Suprapubic skin (tissue), 4 donors: ENCODE measurements around the gene PTPN14. TPM values are rescaled to one million over a fixed set of nuclear protein-coding genes. Genes with fewer than 3 reads are reported as not detected.

Source experiments
- DNase-seq, 2 donors: peaks; one replicate each; pipeline ENCODE4 v3.0.0-alpha.2; 2019; ENCODE audit warnings: low spot score in 2 of 2
- H3K27ac ChIP-seq: fragments of 200-600 bp; sonication (generic); one replicate; pipeline ENCODE4 v1.5.1; 2019
- H3K27me3 ChIP-seq: fragments of 200-600 bp; sonication (generic); one replicate; pipeline ENCODE4 v1.5.1; 2019
- H3K36me3 ChIP-seq: fragments of 200-600 bp; sonication (generic); one replicate; pipeline ENCODE4 v1.5.1; 2019
- H3K4me1 ChIP-seq: fragments of 200-600 bp; sonication (generic); one replicate; pipeline ENCODE4 v1.5.1; 2019
- H3K4me3 ChIP-seq: fragments of 200-600 bp; sonication (generic); one replicate; pipeline ENCODE4 v1.5.1; 2019; ENCODE audit warnings: mild to moderate bottlenecking
- H3K9me3 ChIP-seq: fragments of 200-600 bp; sonication (generic); one replicate; pipeline ENCODE4 v1.5.1; 2019
- EP300 ChIP-seq: sonication (generic); formaldehyde crosslinking; IDR thresholded peaks from one replicate; pipeline ENCODE4 v1.6.1; 2017; ENCODE audit warnings: antibody characterized with exemption
- POLR2A ChIP-seq, 2 donors: fragments of 450-650 bp; IDR thresholded peaks; one replicate each; pipeline ENCODE4 v1.6.1; 2017; ENCODE audit warnings: antibody characterized with exemption in 2 of 2, mild to moderate bottlenecking in 2 of 2, moderate library complexity in 2 of 2
- POLR2AphosphoS5 ChIP-seq, 3 donors: sonication (generic); formaldehyde crosslinking; IDR thresholded peaks; one replicate each; pipeline ENCODE4 v1.6.1; 2017; ENCODE audit warnings: antibody characterized with exemption in 3 of 3
- WGBS: methylation state at CpG from one replicate; pipeline ENCODE4 v1.1.5; 2018; 5-methylcytosine and 5-hydroxymethylcytosine counted together
- total RNA-seq, 4 donors: library from RNA; depleted of rRNA; stranded (reverse); fragments of >200 nt; gene quantifications; one replicate each; pipeline ENCODE4 v1.1.0, GENCODE V29; 2016
- TF ChIP-seq, protein P1 (sequence below), 2 donors: fragments of 200-600 bp in 1 of 2; fragments of 450-650 bp in 1 of 2; sonication (generic) in 1 of 2; IDR thresholded peaks; one replicate each; pipeline ENCODE4 v1.5.1; 2016 to 2019; ENCODE audit warnings: antibody characterized with exemption in 2 of 2, mild to moderate bottlenecking in 1 of 2, moderate library complexity in 1 of 2

Gene PTPN14
- total RNA-seq, 4 donors from 2014 or later = 67.9 to 159 (median 96.4) TPM

DNA sequence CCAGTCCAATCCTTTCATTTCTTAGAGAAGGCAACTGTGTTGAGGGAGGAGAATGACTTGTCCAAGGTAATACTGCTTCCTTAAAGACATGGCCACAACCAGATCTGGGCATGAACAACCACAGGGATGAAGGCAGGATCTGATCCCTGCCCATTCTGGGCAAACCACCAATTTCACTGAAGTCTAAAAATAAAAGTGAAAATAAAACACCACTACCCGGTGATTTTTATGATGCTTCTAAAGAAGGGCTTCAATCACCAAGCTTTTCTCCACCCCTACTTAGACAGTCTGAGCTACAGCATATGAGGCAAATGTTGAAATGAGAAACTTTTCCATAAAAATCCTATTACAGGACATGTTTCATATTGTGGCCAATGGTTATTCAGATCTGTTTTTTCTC is 133.0 kb downstream of the PTPN14 start:
- DNase-seq = no peak
- Histone ChIP-seq H3K4me1 (peaks cover 85% of the 10 kb centered on the region), H3K4me3 (no peak overlapping the region), H3K27ac (peak overlapping the region; percentile 6), H3K36me3 (no peaks in the 10 kb centered on the region), H3K27me3 (no peaks in the 10 kb centered on the region), H3K9me3 (no peaks in the 10 kb centered on the region)
- no peak for TF ChIP-seq POLR2AphosphoS5 (IDR thresholded peaks at IDR 0.05)
- TF ChIP-seq, protein P1, sequence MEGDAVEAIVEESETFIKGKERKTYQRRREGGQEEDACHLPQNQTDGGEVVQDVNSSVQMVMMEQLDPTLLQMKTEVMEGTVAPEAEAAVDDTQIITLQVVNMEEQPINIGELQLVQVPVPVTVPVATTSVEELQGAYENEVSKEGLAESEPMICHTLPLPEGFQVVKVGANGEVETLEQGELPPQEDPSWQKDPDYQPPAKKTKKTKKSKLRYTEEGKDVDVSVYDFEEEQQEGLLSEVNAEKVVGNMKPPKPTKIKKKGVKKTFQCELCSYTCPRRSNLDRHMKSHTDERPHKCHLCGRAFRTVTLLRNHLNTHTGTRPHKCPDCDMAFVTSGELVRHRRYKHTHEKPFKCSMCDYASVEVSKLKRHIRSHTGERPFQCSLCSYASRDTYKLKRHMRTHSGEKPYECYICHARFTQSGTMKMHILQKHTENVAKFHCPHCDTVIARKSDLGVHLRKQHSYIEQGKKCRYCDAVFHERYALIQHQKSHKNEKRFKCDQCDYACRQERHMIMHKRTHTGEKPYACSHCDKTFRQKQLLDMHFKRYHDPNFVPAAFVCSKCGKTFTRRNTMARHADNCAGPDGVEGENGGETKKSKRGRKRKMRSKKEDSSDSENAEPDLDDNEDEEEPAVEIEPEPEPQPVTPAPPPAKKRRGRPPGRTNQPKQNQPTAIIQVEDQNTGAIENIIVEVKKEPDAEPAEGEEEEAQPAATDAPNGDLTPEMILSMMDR (IDR thresholded peaks at IDR 0.05) = no peak
- no peak for TF ChIP-seq EP300
- no peak for TF ChIP-seq POLR2A (IDR thresholded peaks at IDR 0.05)
- WGBS = 8% methylated on average over 1 of the region's 1 CpG

DNA sequence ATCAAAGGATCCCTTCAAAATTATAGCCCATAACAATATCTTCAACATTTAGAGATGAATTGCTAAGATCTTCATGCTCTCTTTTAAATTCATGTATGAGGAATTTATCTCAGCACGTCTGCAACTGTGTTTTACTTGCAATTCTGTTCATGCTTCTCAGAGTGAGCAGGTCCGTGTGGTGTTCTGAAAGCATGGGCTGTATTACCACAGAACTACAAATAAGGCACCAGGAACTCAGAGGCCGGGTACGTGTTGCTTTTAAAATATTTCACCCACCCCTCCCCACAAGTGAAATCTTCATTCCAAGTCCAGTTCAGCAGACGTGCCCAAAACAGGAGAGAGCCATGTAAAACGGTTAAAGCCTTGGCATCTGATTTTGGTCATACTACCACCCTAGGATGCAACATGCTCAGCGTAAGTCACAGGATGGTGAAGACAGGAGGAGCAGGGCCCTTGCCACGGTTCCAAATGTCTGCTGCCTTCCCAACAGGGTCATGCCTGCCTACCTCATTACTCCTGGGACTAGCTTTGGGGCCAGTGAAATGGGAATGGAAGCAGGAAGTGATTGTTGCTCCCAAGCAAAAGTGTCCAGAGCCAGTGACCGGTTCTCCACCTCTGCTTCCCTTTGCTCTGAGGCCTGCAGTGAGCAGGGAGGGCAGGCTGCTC is 133.7 kb downstream of the PTPN14 start:
- Histone ChIP-seq H3K4me3 (no peak overlapping the region), H3K4me1 (peaks cover 78% of the 10 kb centered on the region), H3K9me3 (no peaks in the 10 kb centered on the region), H3K36me3 (no peaks in the 10 kb centered on the region), H3K27me3 (no peaks in the 10 kb centered on the region), H3K27ac (peak overlapping the region; percentile 6)
- no peak for DNase-seq
- TF ChIP-seq EP300 (no peak), POLR2AphosphoS5 (IDR thresholded peaks at IDR 0.05) (no peak), POLR2A (IDR thresholded peaks at IDR 0.05) (no peak)
- TF ChIP-seq, protein P1 (IDR thresholded peaks at IDR 0.05) = no peak
- WGBS = 50% methylated on average over 9 of the region's 9 CpGs

DNA sequence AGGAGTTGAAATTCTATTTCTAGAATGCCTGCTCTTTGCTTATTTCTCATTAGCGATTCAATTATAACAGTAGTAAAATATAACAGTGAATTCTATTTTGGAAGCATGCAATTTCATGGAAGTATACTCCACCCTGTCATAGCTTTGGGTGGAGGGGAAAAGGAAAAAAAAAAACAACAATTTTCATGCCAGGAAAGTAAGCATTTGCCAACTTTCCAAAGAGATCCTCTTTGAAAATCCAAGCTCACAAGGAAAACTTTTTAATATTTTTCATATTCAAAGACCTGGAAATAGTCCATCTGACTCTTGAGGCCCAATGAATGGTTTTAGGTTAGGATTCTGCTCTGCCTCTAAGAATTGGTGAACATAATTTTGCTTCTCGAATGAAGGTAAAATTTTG is 134.5 kb downstream of the PTPN14 start:
- Histone ChIP-seq H3K9me3 (no peaks in the 10 kb centered on the region), H3K36me3 (no peaks in the 10 kb centered on the region), H3K27me3 (no peaks in the 10 kb centered on the region), H3K4me1 (peaks cover 70% of the 10 kb centered on the region), H3K27ac (peak overlapping the region; percentile 52), H3K4me3 (no peak overlapping the region)
- 37% methylated on average over 2 of the region's 2 CpGs for WGBS
- TF ChIP-seq, protein P1 (IDR thresholded peaks at IDR 0.05) = no peak
- no peak for TF ChIP-seq POLR2A (IDR thresholded peaks at IDR 0.05)
- no peak for TF ChIP-seq POLR2AphosphoS5 (IDR thresholded peaks at IDR 0.05)
- TF ChIP-seq EP300 = no peak
- DNase-seq = no peak

DNA sequence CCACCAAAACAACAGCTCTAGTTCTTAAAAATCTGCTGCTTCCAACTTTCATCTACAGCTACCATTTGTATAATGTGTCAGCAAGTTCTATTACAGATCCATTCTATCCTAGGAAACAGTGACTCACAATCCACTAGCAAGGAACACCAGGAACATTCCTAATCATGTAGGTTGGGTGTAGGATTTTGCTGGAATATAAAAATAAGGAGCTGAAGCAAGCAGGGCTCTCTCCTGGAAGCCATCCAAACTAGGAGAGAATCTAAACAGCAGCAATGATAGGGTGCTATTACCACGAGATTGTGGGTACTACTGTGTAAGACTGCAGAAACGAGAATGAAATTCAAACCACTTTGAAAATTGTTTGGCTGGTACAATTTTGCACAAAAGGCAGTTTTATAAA is 135.0 kb downstream of the PTPN14 start:
- TF ChIP-seq EP300 (no peak), POLR2A (IDR thresholded peaks at IDR 0.05) (no peak), POLR2AphosphoS5 (IDR thresholded peaks at IDR 0.05) (no peak)
- TF ChIP-seq, protein P1 (IDR thresholded peaks at IDR 0.05) = no peak
- Histone ChIP-seq H3K4me1 (peaks cover 65% of the 10 kb centered on the region), H3K36me3 (no peaks in the 10 kb centered on the region), H3K4me3 (no peak overlapping the region), H3K27ac (peak overlapping the region; percentile 52), H3K9me3 (no peaks in the 10 kb centered on the region), H3K27me3 (no peaks in the 10 kb centered on the region)
- no peak for DNase-seq
- 4% methylated on average over 2 of the region's 2 CpGs for WGBS

DNA sequence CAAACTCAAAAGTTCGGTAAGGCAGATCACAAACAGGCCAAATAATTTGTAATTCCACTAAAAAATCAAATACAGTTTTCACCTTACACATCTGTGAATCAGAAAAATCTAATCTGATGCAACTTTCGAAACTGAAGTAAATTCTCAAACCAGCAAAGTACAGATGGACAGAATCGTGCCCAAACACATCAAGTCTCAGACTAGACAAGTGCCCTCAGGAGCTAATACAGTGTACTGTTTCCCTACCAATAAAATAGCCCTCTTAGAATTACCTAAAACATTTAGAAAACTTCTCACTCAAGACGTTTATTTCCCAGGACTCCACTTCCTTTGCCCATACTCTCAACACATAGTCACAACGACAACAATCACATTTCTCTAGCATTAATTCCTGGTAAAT is 136.3 kb downstream of the PTPN14 start:
- H3K27ac ChIP-seq = no peak overlapping the region
- DNase-seq = no peak
- H3K4me1 ChIP-seq = peaks cover 56% of the 10 kb centered on the region
- no peak for TF ChIP-seq EP300
- TF ChIP-seq, protein P1 (IDR thresholded peaks at IDR 0.05) = no peak
- no peak for TF ChIP-seq POLR2A (IDR thresholded peaks at IDR 0.05)
- no peak for TF ChIP-seq POLR2AphosphoS5 (IDR thresholded peaks at IDR 0.05)
- no peaks in the 10 kb centered on the region for H3K27me3 ChIP-seq
- H3K4me3 ChIP-seq = no peak overlapping the region
- H3K9me3 ChIP-seq = no peaks in the 10 kb centered on the region
- WGBS = 63% methylated on average over 5 of the region's 5 CpGs
- H3K36me3 ChIP-seq = peaks cover 6% of the 10 kb centered on the region
